ENCODE results near the gene FBXW7. TPM values are rescaled to one million over a fixed set of nuclear protein-coding genes. Genes with fewer than 3 reads are reported as not detected.

The FBXW7 gene
- total RNA-seq, 2 donors from 2014 or later, result 29.3 to 29.5 TPM

- no peak overlapping the region for H3K27ac ChIP-seq
- no peak for DNase-seq
- H3K36me3 ChIP-seq, result no peaks in the 10 kb centered on the region
- no peaks in the 10 kb centered on the region for H3K27me3 ChIP-seq
- intact Hi-C loops (cut with DNase I), result no loop called here
- no peak overlapping the region for H3K9ac ChIP-seq (ENCODE audit: low read depth in 2 of 2, low read length in 2 of 2)
- TF ChIP-seq CTCF (IDR thresholded peaks at IDR 0.05), result no peak
- no peak overlapping the region for H3K4me3 ChIP-seq
- no peaks in the 10 kb centered on the region for H3K9me3 ChIP-seq
- H3K4me1 ChIP-seq, result no peaks in the 10 kb centered on the region
These were observed 246.0 kb downstream of the FBXW7 start for GRCh38 chr4:152289941-152290340.

- intact Hi-C loops (cut with DNase I), result no loop called here
- DNase-seq, result no peak
- Histone ChIP-seq H3K4me3 (no peak overlapping the region), H3K4me1 (no peaks in the 10 kb centered on the region), H3K27me3 (no peaks in the 10 kb centered on the region), H3K9me3 (no peaks in the 10 kb centered on the region), H3K36me3 (no peaks in the 10 kb centered on the region), H3K27ac (no peak overlapping the region), H3K9ac (ENCODE audit: low read depth in 2 of 2, low read length in 2 of 2) (no peak overlapping the region)
- no peak for TF ChIP-seq CTCF (IDR thresholded peaks at IDR 0.05)
These were observed 246.4 kb downstream of the FBXW7 start for GRCh38 chr4:152289541-152289940.

- H3K27me3 ChIP-seq, result no peaks in the 10 kb centered on the region
- intact Hi-C loops (cut with DNase I), result no loop called here
- H3K4me1 ChIP-seq, result no peaks in the 10 kb centered on the region
- H3K9me3 ChIP-seq, result no peaks in the 10 kb centered on the region
- H3K36me3 ChIP-seq, result no peaks in the 10 kb centered on the region
- no peak overlapping the region for H3K27ac ChIP-seq
- no peak overlapping the region for H3K9ac ChIP-seq (ENCODE audit: low read depth in 2 of 2, low read length in 2 of 2)
- H3K4me3 ChIP-seq, result no peak overlapping the region
- TF ChIP-seq CTCF (IDR thresholded peaks at IDR 0.05), result no peak
- DNase-seq, result no peak
These were observed 252.0 kb downstream of the FBXW7 start for GRCh38 chr4:152283801-152284470.

GRCh38 chr4:152281822-152282221 is 254.1 kb downstream of the FBXW7 start:
- no peaks in the 10 kb centered on the region for H3K4me1 ChIP-seq
- H3K9ac ChIP-seq (ENCODE audit: low read depth in 2 of 2, low read length in 2 of 2), result no peak overlapping the region
- intact Hi-C loops (cut with DNase I), result no loop called here
- TF ChIP-seq CTCF (IDR thresholded peaks at IDR 0.05), result no peak
- H3K4me3 ChIP-seq, result no peak overlapping the region
- H3K9me3 ChIP-seq, result no peaks in the 10 kb centered on the region
- DNase-seq, result no peak
- no peaks in the 10 kb centered on the region for H3K36me3 ChIP-seq
- H3K27ac ChIP-seq, result no peak overlapping the region
- no peaks in the 10 kb centered on the region for H3K27me3 ChIP-seq

- DNase-seq, result no peak
- no peak for TF ChIP-seq CTCF (IDR thresholded peaks at IDR 0.05)
- H3K9me3 ChIP-seq, result no peaks in the 10 kb centered on the region
- H3K27me3 ChIP-seq, result no peaks in the 10 kb centered on the region
- intact Hi-C loops (cut with DNase I), result no loop called here
- no peaks in the 10 kb centered on the region for H3K36me3 ChIP-seq
- no peak overlapping the region for H3K27ac ChIP-seq
- no peaks in the 10 kb centered on the region for H3K4me1 ChIP-seq
- no peak overlapping the region for H3K4me3 ChIP-seq
- H3K9ac ChIP-seq (ENCODE audit: low read depth in 2 of 2, low read length in 2 of 2), result no peak overlapping the region
These were observed 254.7 kb downstream of the FBXW7 start for GRCh38 chr4:152281211-152281610.

All from colonic mucosa (tissue), 4 donors.